Memory B cell (primary cell): Measurements from ENCODE around the gene STING1.
A peak's percentile ranks its signal among the peaks of the same experiment; 100 is the strongest.
"Not testable (repeated sequence)": the region's sequence is repeated elsewhere in the genome, so short reads cannot be mapped to it uniquely, and the experiment has no call there.

Experiments
- ATAC-seq: fragments of 150-1000 bp; cut with Tn5 transposase; 2 replicates; pipeline ENCODE4 v1.10.0; 2021; ENCODE audit warnings: low read depth, mild to moderate bottlenecking, moderate library complexity
- DNase-seq, 2 donors: peaks; one replicate each; pipeline ENCODE4 v3.0.0; 2022; ENCODE audit warnings: low spot score in 2 of 2
- H3K27ac Mint-ChIP-seq: one replicate; pipeline ENCODE4 v1.8.0; 2022; ENCODE audit warnings: mild to moderate bottlenecking, moderate library complexity, mixed read lengths
- H3K27me3 Mint-ChIP-seq: one replicate; pipeline ENCODE4 v1.8.0; 2022; ENCODE audit warnings: mixed read lengths
- H3K36me3 Mint-ChIP-seq: one replicate; pipeline ENCODE4 v1.8.0; 2022; ENCODE audit warnings: mild to moderate bottlenecking, mixed read lengths
- H3K4me1 Mint-ChIP-seq: one replicate; pipeline ENCODE4 v1.8.0; 2022; ENCODE audit warnings: mixed read lengths
- H3K4me3 Mint-ChIP-seq: one replicate; pipeline ENCODE4 v1.8.0; 2022; ENCODE audit warnings: mild to moderate bottlenecking, moderate library complexity, mixed read lengths
- H3K9me3 Mint-ChIP-seq: one replicate; pipeline ENCODE4 v1.8.0; 2022; ENCODE audit warnings: mixed read lengths

Gene STING1

DNA sequence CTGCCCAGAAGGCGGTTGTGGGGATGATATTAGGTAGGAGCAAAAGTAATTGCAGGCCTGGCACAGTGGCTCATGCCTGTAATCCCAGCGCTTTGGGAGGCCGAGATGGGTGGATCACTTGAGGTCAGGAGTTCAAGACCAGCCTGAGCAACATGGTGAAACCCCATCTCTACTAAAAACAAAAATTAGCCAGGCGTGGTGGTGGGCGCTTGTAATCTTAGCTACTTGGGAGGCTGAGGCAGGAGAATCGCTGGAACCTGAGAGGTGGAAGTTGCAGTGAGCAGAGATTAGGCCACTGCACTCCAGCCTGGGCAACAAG, 291 bp upstream of the STING1 start:
- DNase-seq, H3K9me3 Mint-ChIP-seq, H3K36me3 Mint-ChIP-seq, H3K4me1 Mint-ChIP-seq, H3K27me3 Mint-ChIP-seq, H3K4me3 Mint-ChIP-seq, ATAC-seq, H3K27ac Mint-ChIP-seq: not testable (repeated sequence)

DNA sequence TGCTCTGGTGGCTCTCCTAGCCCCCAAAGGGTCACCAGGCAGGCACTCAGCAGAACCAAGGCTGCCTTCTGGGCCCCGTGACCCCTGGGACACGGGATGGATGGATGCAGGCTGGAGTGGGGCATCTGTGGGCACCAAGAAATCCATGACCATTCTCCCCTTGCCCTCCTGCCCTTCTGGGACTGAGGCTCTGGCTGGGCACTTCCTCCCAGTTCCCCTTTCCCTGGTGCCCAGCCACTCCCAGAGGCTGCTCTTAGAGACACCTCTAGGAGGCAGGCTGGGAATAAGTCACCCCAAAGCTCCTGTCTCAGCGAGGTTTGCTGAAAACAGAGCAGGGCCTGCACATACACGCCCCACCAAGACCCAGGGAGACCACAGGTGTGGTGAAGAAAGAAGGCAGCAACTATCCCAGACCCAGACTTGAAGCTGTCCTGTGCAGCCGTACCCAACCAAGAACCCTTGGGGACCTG, 943 bp downstream of the STING1 start:
- H3K4me3 Mint-ChIP-seq = no peak overlapping the region
- H3K4me1 Mint-ChIP-seq = peaks cover 8% of the 10 kb centered on the region
- no peaks in the 10 kb centered on the region for H3K27me3 Mint-ChIP-seq
- DNase-seq (no peak), ATAC-seq (no peak)
- H3K9me3 Mint-ChIP-seq = no peaks in the 10 kb centered on the region
- no peak overlapping the region for H3K27ac Mint-ChIP-seq
- H3K36me3 Mint-ChIP-seq = no peaks in the 10 kb centered on the region

DNA sequence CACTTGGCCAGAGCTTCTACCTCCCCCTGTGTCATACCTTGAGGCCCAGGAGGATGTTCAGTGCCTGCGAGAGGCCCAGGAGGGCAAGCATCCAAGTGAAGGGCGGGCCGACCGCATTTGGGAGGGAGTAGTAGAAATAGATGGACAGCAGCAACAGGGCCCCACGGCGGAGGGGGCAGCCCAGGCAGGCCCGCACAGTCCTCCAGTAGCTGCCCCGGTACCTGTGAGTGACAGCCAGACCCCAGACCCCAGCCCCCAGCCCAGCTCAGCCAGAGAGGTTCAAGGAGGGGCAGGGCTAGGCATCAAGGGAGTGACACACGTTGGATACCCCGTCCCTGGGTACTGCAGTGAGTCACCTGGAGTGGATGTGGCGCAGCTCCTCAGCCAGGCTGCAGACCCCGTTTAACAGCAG, 1.4 kb downstream of the STING1 start:
- no peak for ATAC-seq
- no peaks in the 10 kb centered on the region for H3K27me3 Mint-ChIP-seq
- H3K36me3 Mint-ChIP-seq = no peaks in the 10 kb centered on the region
- H3K9me3 Mint-ChIP-seq = no peaks in the 10 kb centered on the region
- H3K4me1 Mint-ChIP-seq = peaks cover 8% of the 10 kb centered on the region
- no peak overlapping the region for H3K4me3 Mint-ChIP-seq
- DNase-seq = no peak
- H3K27ac Mint-ChIP-seq = no peak overlapping the region

DNA sequence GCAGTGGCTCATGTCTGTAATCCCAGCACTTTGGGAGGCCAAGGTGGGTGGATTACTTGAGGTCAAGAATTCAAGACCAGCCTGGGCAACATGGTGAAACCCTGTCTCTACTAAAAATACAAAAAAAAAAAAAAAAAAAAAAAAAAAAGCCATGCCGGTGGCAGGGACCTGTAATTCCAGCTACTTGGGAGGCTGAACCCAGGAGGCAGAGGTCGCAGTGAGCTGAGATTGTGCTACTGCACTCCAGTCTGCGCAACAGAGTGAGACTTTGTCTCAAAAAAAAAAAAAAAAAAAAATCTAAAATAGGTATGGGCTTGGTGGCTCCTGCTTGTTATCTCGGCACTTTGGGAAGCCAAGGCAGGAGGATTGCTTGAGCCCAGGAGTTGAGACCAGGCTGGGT, 2.8 kb downstream of the STING1 start:
- H3K36me3 Mint-ChIP-seq = not testable (repeated sequence)

DNA sequence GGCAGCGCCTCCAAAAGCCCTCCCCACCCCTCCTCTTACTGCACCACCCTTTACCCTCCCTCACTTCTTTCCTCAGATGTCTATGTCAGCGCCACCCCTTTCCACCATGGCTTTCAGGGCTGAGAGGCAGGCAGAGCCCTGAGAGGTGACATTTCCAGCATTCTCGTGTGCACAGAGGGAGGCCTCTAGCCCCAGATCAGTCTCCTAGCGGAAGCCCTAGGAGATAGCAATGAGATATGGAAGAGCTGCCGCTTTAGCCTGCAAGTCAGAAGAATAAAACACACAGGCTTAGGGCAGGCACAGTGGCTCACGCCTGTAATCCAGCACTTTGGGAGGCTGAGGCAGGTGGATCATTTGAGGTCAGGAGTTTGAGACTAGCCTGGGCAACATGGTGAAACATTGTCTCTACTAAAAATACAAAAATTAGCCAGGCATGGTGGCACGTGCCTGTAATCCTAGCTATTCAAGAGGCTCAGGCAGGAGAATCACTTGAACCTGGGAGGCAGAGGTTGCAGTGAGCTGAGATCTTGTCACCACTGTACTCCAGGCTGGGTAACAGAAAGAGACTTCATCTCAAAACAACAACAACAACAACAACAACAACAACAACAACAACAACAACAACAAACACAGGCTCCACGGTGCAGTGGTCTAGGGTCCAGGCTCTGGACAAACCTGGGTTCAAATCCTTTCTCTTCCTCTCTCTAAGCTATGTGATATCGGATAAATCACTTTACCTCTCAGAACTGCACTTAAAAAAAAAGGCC, 3.7 kb downstream of the STING1 start:
- H3K27me3 Mint-ChIP-seq, H3K4me3 Mint-ChIP-seq, DNase-seq, H3K9me3 Mint-ChIP-seq, H3K36me3 Mint-ChIP-seq, H3K27ac Mint-ChIP-seq, ATAC-seq: not testable (repeated sequence)
- H3K4me1 Mint-ChIP-seq = peaks cover 13% of the 10 kb centered on the region

More for the DNA sequence above, 2.8 kb downstream of the STING1 start:
- not testable (repeated sequence) for DNase-seq, H3K27me3 Mint-ChIP-seq, ATAC-seq, H3K9me3 Mint-ChIP-seq, H3K4me3 Mint-ChIP-seq, H3K27ac Mint-ChIP-seq
- H3K4me1 Mint-ChIP-seq = peaks cover 13% of the 10 kb centered on the region

DNA sequence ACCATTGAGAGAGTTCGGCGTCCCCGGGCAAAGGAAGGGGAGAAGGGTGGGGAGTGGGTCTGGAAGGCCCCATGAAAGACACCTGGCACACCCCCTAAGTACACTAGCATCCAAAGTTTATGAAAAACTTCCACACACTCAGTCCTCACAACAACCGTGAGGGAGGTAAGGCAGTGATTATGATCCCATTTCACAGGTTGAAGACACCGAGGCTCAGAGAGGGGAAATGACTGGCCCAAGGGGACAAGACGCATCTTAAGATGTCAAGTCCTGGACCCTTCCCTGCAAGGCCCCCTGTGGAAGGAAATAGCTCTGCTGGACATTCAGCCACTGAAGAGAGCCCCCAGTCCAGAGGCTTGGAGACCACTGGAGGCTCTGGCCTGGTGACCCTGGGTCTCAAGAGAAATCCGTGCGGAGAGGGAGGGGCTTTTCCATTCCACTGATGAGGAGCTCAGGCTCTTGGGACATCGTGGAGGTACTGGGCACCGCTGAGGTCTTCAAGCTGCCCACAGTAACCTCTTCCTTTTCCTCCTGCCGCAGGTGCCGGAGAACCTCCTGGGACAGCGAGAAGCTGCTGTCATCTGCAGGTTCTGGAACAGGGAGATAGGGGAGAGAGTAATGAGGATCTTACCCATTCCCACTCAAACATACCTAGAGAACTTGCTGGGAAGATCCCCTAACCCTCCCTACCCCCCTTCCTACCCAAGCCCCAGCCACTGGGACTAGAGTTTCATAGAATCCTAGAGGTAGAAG, 6.5 kb downstream of the STING1 start:
- peaks cover 8% of the 10 kb centered on the region for H3K27me3 Mint-ChIP-seq
- DNase-seq = no peak
- no peaks in the 10 kb centered on the region for H3K9me3 Mint-ChIP-seq
- no peaks in the 10 kb centered on the region for H3K36me3 Mint-ChIP-seq
- peaks cover 8% of the 10 kb centered on the region for H3K4me1 Mint-ChIP-seq
- no peak overlapping the region for H3K27ac Mint-ChIP-seq
- no peak overlapping the region for H3K4me3 Mint-ChIP-seq
- no peak for ATAC-seq

DNA sequence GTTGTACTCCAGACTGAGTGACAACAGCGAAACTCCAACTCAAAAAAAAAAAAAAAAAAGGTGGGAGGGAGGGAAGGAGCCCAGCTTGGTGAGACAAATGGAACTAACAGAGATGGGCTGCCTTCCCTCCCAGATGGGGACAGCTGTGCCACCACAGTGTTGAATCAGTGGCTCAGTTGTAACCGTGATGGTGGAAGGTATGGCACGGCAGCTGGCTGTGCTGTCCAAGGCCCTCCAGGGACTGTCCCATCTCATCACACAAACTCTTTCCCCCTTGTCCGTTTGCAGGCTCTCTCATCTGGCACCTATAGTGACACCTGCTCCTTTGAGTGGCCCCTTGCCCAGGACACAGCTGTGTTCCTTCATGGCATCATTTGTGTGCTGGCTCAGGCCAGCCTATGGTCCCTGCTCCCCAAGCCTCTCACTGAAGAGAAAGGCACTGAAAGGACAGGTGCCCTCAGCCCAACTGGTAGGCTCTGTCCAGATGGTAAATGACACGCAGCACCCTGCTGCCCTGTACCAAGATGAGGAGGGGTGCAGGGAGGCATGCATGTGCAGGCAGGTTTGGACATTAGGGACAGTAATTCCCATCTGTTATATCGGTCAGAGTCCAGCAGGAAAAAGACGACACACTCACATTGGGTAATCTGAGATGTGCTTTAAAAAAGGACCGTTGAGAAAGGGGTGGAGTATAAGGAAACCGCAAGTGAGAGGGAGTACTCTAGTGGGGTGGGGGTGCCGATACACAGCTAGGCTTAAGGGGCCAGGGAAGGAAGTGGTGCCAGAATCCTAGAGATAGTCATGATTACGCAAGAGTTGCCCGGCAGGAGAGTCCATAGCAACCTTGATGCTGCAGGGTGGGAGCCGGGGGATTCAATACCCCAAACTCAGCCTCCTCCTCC, 7.4 kb downstream of the STING1 start:
- Mint-ChIP-seq H3K4me1 (peaks cover 10% of the 10 kb centered on the region), H3K27me3 (peaks cover 10% of the 10 kb centered on the region), H3K36me3 (no peaks in the 10 kb centered on the region), H3K27ac (no peak overlapping the region), H3K9me3 (no peaks in the 10 kb centered on the region), H3K4me3 (peak overlapping the region; percentile 33)
- no peak for DNase-seq
- ATAC-seq = no peak

DNA sequence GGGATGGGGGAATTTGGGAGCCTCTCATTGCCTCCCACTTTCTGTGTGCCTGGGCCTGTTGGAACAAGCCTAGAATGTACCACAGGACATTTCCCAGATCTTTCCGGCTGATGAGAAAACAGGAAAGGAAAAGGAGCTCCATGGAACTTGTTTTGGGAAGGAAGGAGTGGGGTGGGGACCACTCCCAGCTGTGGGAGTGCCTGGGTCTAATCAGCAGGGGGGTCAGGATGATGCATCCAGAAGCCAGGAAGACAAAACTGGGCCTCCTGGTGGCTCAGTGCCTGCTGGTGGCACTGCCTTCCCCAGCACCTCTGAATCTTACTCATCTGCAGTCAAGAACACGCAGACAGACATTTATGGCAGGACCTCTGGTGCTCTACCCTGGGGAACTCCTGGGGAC, 9.0 kb downstream of the STING1 start:
- Mint-ChIP-seq H3K9me3 (no peaks in the 10 kb centered on the region), H3K4me3 (no peak overlapping the region), H3K4me1 (peaks cover 10% of the 10 kb centered on the region), H3K27ac (no peak overlapping the region), H3K27me3 (peaks cover 15% of the 10 kb centered on the region), H3K36me3 (peaks cover 1% of the 10 kb centered on the region)
- DNase-seq = no peak
- no peak for ATAC-seq

DNA sequence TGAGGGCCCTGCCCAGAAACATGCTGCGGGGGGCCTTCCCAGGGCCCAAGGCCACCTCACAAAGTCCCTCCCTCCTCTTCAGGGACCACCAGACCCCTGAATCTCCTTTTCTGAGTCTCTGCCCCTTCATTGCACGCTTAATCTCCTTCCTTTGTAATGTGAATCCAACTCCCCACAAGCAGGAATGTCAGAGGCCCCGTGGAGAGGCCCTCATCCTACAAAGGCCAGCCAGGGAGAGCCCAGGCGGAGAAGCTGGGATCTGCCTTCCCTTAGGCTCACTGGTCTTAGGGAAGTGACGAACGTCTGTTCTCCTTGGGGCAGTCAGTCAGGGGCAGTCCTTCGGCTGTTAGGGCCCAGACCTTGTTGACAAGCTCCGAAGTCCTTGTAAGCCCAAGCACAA, 9.5 kb downstream of the STING1 start:
- Mint-ChIP-seq H3K27me3 (peaks cover 15% of the 10 kb centered on the region), H3K36me3 (peaks cover 1% of the 10 kb centered on the region), H3K27ac (no peak overlapping the region), H3K9me3 (no peaks in the 10 kb centered on the region), H3K4me1 (peaks cover 10% of the 10 kb centered on the region), H3K4me3 (no peak overlapping the region)
- DNase-seq (no peak), ATAC-seq (no peak)

DNA sequence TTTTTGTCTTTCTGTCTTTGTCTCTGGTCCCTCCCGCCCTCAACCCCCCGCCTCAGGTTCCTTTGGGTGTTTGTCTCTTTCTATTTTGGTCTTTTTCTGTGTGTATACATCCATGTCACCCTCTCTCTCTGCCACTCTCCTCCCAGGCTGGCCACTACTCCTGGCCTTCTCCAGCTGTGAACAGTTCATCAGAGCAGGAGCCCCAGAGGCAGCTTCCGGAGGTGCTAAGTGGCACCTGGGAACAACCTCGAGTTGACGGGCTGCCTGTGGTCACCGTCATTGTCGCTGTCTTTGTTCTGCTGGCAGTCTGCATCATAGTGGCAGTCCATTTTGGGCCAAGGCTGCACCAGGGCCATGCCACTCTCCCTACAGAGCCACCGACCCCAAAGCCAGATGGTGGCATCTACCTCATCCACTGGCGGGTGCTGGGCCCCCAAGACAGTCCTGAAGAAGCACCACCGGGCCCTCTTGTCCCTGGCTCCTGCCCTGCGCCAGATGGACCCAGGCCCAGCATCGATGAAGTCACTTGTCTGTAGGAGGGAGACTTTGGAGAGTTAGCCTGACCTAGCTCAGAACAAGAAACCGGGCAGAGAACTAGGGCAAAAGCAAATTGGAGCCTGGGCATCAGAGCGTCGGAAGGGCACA, 10.1 kb downstream of the STING1 start:
- Mint-ChIP-seq H3K27me3 (peaks cover 15% of the 10 kb centered on the region), H3K9me3 (no peaks in the 10 kb centered on the region), H3K4me1 (peaks cover 10% of the 10 kb centered on the region), H3K4me3 (no peak overlapping the region), H3K36me3 (peaks cover 1% of the 10 kb centered on the region), H3K27ac (no peak overlapping the region)
- ATAC-seq (no peak), DNase-seq (no peak)

DNA sequence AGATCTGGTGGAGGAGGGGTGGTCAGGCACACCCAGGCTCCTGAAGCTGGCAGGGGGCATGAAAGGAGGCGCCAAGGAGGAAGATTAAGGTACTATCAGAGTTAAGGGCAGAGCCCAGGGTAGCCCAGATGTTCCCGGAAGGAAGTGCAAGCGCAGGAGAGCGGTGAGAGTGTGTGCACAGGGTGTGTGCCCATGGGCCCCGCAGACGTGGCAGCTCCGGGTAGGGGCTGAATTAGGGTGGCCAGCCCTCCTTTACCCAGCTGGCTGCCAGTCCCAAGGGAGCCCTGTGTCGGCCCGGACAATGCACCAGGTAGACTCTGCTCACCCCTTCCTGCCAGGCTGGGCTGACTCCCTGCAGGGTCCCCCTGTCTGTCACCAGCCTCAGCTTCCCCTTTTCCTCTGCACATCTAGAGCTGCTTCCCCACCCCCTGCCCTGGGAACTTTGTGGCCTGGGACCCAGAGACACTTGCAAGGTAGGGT, 11.7 kb downstream of the STING1 start, which contains the start of gene SMIM33:
TSS of gene SMIM33 (plus strand) at position 184 of the 480 bp plus-strand sequence. CDS start at position 302, 118 bp downstream.
- Mint-ChIP-seq H3K4me1 (peaks cover 10% of the 10 kb centered on the region), H3K9me3 (no peaks in the 10 kb centered on the region), H3K27me3 (peaks cover 15% of the 10 kb centered on the region), H3K36me3 (peaks cover 1% of the 10 kb centered on the region), H3K27ac (no peak within 1 kb of the TSS), H3K4me3 (no peak within 1 kb of the TSS)
- DNase-seq (no peak), ATAC-seq (peak; percentile 66)

DNA sequence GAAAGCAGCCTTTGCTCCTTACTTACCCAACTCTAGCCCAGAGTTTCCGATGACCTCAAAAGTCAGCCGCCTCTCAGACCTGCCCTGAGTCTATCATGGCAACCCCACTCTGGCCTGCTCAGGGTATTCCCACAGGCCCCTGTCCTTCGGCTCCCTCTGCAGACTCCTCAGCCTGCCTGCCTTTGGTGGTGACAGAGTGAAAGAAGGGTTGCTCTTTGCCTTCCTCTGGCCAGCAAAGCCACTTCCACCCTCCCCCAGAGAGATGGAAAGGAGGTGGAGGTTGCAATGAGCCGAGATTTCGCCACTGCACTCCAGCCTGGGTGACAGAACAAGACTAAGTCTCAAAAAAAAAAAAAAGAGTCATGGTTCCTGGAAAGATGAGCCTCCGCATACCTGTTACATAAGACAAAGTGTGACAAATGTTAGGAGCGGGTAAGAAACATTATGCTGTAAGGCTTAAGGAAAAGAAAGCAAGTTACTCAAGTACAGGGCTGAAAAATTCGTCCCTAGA, 14.1 kb downstream of the STING1 start:
- no peak for DNase-seq
- Mint-ChIP-seq H3K4me3 (no peak overlapping the region), H3K27me3 (peaks cover 9% of the 10 kb centered on the region), H3K27ac (no peak overlapping the region), H3K4me1 (peaks cover 5% of the 10 kb centered on the region), H3K9me3 (no peaks in the 10 kb centered on the region), H3K36me3 (peaks cover 1% of the 10 kb centered on the region)
- no peak for ATAC-seq

DNA sequence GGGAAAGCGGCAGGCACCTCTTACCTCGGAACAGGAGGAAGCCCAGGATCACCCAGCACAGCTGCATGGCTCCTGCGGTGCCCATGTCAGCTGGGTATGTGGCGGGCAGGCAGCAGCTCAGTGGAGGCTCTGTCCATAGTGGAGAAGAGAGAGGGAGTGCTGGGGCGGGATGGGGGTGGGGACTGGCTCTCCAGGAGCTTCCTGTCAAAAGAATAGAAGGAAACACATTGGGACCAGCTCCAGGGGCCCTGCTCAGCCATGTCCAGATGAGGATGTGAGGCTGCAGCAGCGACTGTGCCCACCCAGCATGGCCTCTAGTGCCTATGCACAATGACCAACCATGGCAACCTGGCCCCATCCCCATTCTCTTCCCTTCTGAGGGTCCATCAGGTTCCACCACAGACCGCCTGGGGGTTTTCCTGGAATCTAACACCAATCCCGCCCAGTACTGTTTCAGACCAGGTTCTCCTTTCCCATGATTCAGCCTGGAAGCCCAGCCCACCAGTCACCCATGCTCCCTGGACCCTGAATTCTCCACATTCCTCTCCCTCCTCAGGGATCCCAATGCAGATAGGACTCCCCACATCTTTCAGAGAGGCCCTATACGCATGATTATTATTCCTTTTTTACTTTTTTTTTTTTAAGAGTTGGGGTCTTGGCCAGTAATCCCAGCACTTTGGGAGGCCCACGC, 19.8 kb downstream of the STING1 start, which contains the start of gene ECSCR:
TSS of gene ECSCR (minus strand) at position 158 of the 691 bp plus-strand sequence. CDS start at position 85, 73 bp downstream.
- H3K27ac Mint-ChIP-seq = no peak within 1 kb of the TSS
- no peaks in the 10 kb centered on the region for H3K9me3 Mint-ChIP-seq
- no peaks in the 10 kb centered on the region for H3K36me3 Mint-ChIP-seq
- no peak for DNase-seq
- ATAC-seq = no peak
- peaks cover 4% of the 10 kb centered on the region for H3K4me1 Mint-ChIP-seq
- H3K4me3 Mint-ChIP-seq = no peak within 1 kb of the TSS
- no peaks in the 10 kb centered on the region for H3K27me3 Mint-ChIP-seq
